ENCODE data around the gene PLCL2. TPM values are rescaled to one million over a fixed set of nuclear protein-coding genes. Genes with fewer than 3 reads are reported as not detected.
A peak's percentile ranks its signal among the peaks of the same experiment; 100 is the strongest.

The PLCL2 gene
- total RNA-seq, 1 donor from 2014 or later, result 64.5 TPM

GRCh38 chr3:16987141-16987540, 102.4 kb downstream of the PLCL2 start:
- intact Hi-C loops (cut with DNase I), result no loop called here
- DNase-seq (peak; percentile 25), ATAC-seq (ENCODE audit: poor library complexity) (no peak)

DNA sequence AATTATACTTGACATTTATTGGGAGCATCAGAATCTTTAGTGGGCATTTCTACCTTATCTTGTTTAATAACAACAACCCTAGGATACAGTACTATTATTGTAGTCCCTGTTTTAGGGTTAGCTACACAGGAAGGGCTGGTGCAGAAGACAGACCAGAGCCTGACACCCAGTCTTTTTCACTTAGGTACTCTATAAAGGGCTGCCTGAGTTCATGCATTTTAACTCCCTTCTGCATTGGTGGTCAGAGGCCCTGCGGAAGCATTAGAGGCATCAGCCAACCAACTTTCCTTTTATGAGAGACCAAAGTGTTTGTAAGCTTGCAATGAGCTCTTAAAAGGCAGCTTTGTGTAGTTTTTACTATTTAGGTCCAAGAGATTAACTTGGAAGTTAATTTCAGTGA, 105.4 kb downstream of the PLCL2 start:
- ATAC-seq (ENCODE audit: poor library complexity), result no peak
- no peak for DNase-seq
- intact Hi-C loops (cut with DNase I), result no loop called here

DNA sequence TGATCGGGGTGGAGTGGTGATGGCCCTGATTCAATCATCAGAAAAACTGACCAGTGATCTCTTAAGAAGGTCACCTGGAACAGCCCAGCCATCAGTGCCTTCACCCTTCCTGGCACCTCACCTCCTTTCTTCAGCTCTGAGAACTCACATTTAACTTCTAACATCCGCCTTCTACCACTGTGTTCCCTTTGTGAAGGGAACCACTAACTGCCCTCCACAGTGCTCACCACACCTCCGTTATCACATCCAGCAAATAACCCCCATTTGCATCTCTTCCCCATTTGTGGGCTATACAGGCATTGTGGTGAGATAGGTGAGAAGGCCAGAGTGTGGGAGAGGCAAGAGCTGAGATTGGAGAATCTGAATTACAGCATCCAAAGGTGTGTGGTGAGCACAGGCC, 107.4 kb downstream of the PLCL2 start:
- DNase-seq (no peak), ATAC-seq (ENCODE audit: poor library complexity) (no peak)
- intact Hi-C loops (cut with DNase I), result no loop called here

- DNase-seq (no peak), ATAC-seq (ENCODE audit: poor library complexity) (no peak)
- intact Hi-C loops (cut with DNase I), result no loop called here
These were observed 108.5 kb downstream of the PLCL2 start for GRCh38 chr3:16993227-16993626.

DNA sequence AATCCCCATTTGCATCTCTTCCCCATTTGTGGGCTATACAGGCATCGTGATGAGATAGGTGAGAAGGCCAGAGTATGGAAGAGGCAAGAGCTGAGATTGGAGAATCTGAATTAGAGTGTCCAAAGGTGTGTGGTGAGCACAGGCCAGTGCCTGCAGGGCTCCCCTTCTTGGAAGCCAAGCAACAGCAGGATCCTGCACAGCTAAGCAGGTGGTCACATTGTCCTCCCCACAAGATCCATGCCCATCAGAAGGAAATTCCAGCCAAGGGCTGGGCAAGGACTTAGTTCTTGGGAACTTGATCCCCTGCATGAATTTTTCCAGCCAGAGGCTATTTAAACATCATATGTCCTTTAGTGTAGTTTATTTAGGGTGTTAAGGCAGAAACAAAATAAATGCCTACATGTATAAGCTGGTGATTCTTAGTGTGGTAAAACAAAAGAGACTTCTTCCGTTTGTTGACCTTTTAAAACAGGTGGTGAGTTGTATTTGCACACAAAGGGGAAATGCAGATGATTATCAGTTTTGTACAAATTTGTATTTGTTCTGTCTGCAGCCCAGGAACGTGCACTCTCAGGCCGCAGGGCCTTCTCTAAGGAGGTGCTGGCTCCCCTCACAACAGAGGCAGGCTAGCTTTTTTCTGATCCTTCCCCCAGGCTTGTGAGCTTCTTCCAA, 110.2 kb downstream of the PLCL2 start:
- ATAC-seq (ENCODE audit: poor library complexity) (no peak), DNase-seq (no peak)

DNA sequence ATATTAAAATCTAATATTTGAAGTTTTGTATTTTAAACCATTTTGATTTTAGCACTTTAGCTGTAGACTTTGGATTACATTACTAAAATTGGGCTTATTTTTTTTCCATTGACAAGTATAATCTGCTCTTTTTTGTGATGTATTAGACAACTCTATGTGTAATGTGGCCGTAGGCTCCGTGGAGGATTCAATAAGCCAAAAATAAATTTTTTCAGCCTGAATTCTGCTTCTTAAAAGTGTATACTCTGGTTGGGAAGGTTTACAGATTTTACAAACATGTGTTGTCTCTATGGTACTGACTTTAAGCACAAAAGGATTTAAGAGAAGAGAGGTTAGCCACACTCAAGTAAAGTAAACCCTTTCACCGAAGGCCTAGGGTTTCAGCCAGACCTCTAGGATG, 110.8 kb downstream of the PLCL2 start:
- ATAC-seq (ENCODE audit: poor library complexity), result no peak
- intact Hi-C loops (cut with DNase I), result no loop called here
- DNase-seq, result no peak

More for the DNA sequence above, 110.2 kb downstream of the PLCL2 start:
- intact Hi-C loops (cut with DNase I), result no loop called here

DNA sequence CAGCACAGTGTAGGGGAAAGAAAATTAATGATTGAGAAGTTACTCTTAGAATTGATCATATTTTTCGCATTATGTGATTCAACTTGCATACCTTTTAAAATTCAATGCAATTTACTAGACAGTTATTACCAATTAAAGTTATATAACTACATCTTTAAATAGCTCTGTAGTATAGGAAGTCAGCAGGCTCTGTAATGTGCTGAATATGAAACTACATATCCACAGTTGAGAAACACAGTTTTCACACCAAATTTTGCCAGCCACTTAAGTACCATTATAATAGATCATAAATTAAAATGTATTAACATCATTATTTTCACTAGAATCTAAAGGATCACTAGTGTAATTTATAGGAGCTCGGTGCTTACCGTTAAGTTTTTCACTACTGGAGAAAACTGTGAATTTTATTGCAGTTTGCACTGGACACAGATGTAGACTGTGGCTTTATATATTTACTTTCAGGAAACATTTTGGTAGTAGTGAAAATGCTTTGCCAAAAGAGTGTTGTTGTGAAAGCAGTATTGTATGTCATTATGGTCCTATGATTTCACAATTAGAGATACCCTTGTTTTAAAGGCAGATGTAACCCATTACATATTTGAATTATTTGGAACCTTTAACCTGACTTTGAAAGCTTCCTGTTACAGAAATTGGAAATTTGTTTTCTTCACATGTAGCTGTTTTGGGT, 113.6 kb downstream of the PLCL2 start:
- ATAC-seq (ENCODE audit: poor library complexity) (no peak), DNase-seq (no peak)
- intact Hi-C loops (cut with DNase I), result no loop called here

GRCh38 chr3:16999161-16999560, 114.4 kb downstream of the PLCL2 start:
- ATAC-seq (ENCODE audit: poor library complexity) (no peak), DNase-seq (no peak)
- intact Hi-C loops (cut with DNase I), result no loop called here

- ATAC-seq (ENCODE audit: poor library complexity) (no peak), DNase-seq (no peak)
- intact Hi-C loops (cut with DNase I), result no loop called here
These were observed 115.1 kb downstream of the PLCL2 start for GRCh38 chr3:16999871-17000270.

DNA sequence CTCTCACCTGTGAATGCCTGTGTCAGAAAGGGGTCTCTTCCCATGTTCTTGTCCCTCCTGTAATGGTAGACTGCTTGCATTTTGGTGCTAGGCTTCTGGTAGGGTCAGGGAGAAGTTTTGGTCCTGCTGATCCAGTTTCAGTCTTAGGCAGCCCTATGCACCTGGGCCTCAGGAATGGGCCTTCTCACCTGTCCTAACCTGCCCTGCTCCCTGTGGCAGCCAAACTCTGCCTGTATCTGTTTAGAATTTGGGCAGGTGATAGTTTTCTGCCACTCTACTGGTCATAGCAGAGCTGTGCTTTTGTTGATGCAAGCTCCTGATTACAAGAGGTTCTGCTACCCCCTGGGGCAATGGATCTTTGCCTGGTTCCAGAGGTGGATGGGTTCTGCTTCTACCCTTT, 118.7 kb downstream of the PLCL2 start:
- intact Hi-C loops (cut with DNase I), result no loop called here
- ATAC-seq (ENCODE audit: poor library complexity) (peak; percentile 13), DNase-seq (no peak)

DNA sequence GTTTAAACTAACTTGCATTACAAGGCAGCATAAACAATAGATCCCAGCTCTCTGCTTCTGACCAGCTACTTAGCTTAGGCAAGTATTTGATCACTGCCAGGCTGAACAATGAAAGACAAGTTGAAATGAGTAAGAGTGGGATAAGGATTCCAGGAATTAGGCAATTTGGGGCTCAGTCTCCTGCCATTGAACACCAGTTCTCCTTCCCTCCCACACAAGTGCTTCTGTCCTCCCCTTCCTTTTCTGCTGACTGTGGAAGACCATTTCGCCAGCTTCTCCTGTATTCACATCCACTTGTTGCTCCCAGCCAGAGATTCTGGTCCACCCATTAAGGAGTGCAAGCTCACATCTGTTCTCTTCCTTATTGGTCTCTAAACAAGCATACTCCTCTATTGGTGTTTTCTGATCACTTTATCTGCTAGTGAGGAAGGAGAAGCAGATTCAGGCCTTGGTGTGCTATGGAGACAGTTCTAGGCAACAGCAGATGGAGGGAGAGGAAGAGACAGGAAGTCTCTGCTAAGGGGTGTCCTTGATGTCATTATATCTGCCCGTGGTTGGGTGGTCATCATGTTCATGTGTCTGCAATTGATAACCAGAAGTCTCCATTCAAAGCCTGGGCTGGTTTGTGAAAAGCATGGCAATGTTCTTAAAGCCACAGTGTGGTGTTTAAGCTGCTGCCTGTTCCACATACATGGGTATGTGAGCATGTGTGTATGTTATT, 121.5 kb downstream of the PLCL2 start:
- DNase-seq, result no peak
- intact Hi-C loops (cut with DNase I), result no loop called here
- ATAC-seq (ENCODE audit: poor library complexity), result peak; percentile 30

DNA sequence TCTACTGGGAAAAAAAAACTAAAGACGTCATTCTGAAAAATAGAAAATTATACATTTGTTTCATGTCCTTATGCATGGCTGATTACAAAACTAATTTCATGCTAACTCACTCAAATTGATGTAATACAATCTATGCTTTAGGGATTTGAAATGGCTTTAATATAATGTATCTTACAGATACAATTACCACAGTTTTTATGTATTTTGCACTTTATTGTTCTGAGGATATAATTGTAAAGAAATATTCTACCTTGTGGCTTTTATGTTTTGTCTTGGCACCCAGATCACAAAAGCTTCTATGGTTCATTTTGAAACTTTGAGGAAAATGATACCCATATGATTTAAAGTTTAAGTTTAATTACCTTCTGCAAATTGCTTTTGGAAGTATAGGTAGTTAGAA, 122.5 kb downstream of the PLCL2 start:
- intact Hi-C loops (cut with DNase I), result no loop called here
- no peak for DNase-seq
- no peak for ATAC-seq (ENCODE audit: poor library complexity)

DNA sequence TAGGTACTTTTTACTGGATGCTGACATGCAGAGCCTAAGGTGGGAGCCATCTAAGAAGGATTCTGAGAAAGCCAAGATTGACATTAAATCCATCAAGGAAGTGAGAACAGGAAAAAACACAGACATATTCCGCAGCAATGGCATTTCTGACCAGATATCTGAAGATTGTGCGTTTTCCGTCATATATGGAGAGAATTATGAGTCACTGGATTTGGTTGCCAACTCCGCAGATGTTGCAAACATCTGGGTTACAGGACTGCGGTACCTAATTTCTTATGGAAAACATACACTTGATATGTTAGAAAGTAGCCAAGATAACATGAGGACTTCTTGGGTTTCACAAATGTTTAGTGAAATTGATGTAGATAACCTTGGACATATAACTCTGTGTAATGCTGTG, 125.1 kb downstream of the PLCL2 start:
- no peak for DNase-seq
- ATAC-seq (ENCODE audit: poor library complexity), result no peak
- intact Hi-C loops (cut with DNase I), result no loop called here

- no peak for ATAC-seq (ENCODE audit: poor library complexity)
- no peak for DNase-seq
- intact Hi-C loops (cut with DNase I), result no loop called here
These were observed 127.1 kb downstream of the PLCL2 start for GRCh38 chr3:17011728-17012338.

- intact Hi-C loops (cut with DNase I), result no loop called here
- DNase-seq (no peak), ATAC-seq (ENCODE audit: poor library complexity) (no peak)
These were observed 128.3 kb downstream of the PLCL2 start for GRCh38 chr3:17013050-17013449.

DNA sequence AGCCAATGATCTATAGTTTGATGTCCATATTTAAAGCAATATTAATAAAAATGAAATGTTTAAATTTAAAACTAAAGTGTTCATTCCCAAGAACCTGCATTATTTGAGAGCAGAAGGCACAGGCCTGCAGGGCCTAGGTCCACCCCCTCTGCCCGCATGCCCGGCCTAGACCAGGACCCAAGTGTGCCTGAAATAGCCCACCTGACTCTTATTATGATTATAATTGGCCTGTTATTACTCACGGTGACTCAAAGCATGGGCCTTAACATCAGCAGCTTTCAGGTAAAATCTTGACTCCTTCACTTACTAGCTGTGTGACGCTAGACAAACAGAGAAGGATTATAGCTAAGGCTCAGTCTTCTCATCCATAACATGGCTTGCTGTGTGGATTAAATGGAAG, 128.8 kb downstream of the PLCL2 start:
- intact Hi-C loops (cut with DNase I), result no loop called here
- DNase-seq (no peak), ATAC-seq (ENCODE audit: poor library complexity) (no peak)

DNA sequence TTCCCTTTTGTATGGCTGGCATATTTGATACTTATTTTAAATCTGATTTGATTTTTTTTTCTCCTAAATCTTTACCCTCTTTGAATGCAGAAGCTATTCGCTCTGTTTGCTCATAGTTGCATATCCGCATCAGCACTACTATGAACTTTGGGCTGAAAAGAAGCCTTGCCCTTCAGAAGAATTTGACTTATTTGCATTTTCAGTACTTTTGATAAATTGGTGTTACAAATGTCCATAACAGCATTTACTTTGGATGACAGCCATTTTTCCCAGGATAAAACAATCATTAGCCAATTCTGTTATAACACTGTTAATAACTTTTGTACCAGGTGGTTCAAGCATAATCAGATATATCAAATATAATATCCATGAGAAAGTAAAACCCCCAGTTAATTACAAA, 129.5 kb downstream of the PLCL2 start:
- DNase-seq (no peak), ATAC-seq (ENCODE audit: poor library complexity) (no peak)
- intact Hi-C loops (cut with DNase I), result no loop called here

DNA sequence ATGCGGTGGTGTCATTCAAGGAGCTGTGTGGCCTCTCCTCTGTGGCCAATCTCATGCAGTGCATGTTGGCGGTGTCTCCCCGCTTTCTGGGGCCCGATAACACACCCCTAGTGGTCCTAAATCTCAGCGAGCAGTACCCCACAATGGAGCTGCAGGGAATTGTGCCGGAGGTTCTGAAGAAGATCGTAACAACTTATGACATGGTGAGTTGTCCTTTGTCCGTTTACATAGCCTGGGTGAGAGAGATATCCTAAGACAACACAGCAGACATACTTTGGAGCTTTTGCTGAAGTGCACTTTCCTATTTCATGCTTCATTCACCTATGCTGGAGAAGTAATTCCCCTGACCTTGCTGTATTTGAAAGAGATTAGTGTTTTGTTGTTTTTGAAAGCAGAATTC, 130.0 kb downstream of the PLCL2 start:
- DNase-seq (no peak), ATAC-seq (ENCODE audit: poor library complexity) (no peak)
- intact Hi-C loops (cut with DNase I), result no loop called here

DNA sequence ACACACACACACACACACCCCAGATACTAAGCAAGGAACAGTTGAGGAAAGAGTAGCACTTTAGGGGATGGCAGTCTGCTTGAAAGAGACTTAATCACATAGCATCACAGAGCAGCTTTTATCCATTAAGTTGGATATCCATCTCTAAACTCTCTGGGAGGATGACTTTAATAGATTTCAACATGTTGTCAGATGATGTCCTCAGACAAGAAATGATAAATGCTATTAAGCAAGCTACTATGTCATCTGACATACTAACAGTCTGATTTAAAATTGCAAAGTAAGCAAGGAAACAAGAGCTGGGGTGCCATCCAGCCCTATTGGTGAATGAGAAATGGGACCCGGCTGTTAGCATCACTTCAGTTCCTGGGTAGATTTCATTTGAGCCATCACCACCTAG, 136.9 kb downstream of the PLCL2 start:
- ATAC-seq (ENCODE audit: poor library complexity) (no peak), DNase-seq (no peak)
- intact Hi-C loops (cut with DNase I), result no loop called here
